Activated naive CD4-positive, alpha-beta T cell treated with anti-CD3 and anti-CD28 coated beads, Interleukin-2, amount 50 U/mL, for 16 hours (primary cell): ENCODE measurements around the gene TRIM38.
A peak's percentile ranks its signal among the peaks of the same experiment; 100 is the strongest.

Experiments used
- DNase-seq: peaks from one replicate; pipeline ENCODE4 v3.0.0-alpha.2; 2020

Gene TRIM38

DNA sequence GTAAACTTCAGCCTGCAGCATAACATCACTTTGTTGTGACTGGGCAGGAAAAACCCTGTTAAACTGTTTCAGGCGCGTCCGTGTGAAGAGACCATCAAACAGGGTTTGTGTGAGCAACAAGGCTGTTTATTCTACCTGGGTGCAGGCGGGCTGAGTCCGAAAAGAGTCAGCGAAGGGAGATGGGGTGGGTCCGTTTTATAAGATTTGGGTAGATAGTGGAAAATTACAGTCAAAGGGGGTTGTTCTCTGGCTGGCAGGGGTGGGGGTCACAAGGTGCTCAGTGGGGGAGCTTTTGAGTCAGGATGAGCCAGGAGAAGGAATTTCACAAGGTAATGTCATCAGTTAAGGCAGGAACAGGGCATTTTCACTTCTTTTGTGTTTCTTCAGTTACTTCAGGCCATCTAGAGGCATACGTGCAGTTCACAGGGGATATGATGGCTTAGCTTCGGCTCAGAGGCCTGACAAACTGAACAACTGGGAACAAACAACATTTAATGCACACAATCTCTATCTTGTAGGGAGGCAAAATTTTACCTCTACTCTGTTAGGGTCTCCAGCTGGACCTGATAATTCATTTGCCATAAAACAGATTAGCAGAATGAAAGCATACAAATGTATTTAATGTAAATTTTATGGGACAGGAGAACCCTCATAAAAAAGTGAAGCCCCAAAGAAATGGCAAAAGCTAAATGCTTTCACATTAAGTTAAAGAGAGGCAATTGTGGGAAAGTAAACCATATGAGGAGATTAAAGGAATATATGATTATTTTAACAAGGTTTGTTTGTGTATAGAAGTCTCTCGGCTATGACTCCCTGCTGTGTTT, 66.4 kb downstream of the TRIM38 start:
- no peak for DNase-seq

DNA sequence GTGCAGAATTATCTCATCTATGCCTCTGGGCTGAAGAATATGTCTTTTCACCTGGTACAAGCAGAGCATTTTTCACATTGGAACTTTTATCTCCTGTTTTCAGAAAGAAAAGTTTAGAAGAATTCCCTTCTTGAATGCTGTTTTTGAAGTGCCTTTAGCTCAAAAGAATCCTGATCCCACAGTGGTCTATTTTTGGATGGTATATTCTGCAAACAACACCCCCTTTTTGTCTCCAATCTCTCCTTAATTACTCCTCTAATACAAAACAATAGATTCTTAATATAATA, 66.9 kb downstream of the TRIM38 start:
- DNase-seq, result no peak

DNA sequence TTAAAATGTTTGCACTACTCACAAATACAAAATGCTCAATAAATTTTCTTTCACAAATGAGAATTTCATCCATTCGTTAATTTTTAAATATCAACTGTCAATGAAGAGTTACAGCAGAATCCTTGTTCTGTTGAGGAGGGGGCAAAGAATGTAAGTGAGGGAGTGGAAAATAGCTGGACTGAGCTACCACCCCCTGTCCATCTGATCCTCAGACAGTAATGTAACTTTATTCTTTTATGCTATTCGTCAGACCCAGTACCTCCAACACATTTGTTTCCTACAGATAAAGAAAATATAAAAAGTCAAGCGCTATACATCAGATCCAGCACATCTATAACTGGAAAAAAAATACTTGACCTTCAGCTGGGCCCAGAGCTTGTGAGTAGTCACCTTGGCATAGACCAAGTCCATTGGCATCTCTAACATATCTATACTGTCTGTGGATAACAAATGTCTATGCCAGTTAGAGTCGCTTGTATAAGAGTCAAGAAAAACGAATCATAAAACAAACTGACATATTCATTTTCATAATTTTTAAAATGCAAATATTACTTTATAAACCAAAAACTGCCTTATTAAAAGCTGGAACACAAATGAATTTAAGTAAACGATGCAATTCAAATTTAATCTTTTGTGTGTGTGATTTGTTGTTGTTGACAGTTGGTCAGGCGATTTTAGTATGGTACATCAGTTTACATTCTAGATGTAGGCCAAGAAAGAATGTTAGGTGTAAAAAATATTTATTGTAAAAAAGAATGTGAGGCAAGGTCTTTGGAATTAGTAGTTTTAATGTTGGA, 67.5 kb downstream of the TRIM38 start:
- DNase-seq, result no peak

DNA sequence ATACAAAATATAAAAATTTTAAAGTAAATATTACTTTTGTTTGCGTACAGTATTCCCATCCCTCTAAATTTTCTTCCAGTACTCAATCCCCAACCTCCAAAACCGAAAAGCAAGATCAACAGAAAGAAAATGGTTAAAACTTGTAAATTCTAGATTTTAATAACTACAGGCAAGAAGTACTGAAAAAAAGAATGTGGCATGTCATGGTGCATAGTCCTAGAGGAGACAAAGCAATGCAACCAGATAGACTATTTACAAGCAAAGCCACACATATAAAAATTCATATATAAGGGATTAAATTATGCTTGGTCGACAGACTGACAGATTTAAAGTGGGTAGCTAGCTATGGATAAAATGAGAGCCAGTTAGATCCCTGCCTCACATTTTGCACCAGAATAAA, 68.1 kb downstream of the TRIM38 start:
- DNase-seq, result no peak

DNA sequence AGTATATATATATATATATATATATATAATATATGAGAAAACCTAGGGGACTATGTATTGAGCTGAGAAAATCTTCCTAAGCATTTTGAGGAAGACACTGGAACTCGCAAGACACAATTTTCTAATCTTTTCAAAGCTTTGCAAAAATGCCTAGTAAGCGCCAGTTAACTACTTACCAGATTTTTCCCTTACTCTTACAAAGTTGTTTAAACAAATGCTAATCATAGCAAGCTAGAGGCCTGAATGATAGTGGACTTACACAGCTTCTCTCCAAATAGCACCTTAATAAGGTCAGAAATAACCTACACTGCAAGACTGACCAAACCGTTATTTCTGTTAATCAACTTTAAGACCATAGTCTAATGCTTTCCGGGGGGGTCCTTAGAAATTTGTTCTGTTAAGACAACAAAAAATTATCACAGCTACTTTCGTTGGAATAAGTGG, 68.6 kb downstream of the TRIM38 start:
- DNase-seq, result no peak

DNA sequence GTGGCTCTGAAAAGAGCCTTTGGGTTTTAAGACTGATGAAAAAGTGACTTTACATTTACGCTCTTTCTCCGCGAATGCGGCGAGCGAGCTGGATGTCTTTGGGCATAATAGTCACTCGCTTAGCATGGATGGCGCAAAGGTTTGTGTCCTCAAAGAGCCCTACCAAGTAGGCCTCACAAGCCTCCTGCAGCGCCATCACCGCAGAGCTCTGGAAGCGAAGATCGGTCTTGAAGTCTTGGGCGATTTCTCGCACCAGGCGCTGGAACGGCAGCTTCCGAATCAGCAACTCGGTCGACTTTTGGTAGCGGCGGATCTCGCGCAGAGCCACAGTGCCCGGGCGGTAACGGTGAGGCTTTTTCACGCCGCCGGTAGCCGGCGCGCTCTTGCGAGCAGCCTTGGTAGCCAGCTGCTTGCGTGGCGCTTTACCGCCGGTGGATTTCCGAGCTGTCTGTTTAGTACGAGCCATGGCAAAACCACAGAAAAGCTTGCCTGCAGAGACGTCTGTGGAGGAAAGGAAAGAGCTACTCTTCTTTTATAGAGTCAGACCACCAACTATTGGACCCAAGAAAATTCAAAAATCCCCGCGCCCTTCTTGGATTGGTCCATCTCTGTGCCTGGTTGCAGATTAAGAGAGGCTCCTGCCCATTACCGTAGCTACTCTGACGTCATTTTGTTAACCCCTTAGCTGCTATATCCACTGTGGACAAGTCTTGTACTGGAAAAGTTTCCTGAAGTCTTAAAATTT, 69.2 kb downstream of the TRIM38 start:
- DNase-seq, result peak; percentile 80

DNA sequence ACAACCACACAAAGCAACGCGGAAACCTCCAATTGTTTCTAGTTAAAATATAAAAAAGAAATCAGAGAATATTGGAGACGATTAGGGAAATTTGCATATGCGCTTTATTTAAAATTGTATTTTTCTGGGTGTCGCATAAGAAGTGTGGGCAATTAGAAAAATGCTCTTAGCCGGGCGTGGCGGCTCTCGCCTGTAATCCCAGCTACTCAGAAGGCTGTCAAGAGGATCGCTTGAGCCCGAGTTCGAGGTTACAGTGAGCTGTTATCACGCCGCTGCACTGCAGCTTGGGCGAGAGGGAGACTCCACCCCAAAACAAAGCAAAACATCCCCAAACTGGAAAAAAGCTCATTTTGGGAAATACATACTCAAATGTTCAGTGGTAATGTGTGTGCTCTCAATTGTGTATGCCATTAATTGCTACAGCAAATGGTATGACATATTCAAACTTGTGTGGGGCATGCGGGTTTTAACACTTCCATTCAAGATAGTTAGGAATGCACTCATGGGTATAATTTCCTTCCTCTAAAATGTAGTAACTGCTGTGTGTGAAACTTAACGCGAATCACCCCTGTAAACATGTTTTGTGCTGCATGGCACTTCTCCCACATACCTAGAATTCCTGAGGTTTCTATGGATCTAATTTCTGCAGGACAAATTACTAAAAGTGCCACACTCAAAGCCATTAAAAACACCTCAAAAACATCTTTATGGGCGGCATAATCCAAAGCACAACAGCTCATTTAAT, 69.9 kb downstream of the TRIM38 start:
- no peak for DNase-seq

DNA sequence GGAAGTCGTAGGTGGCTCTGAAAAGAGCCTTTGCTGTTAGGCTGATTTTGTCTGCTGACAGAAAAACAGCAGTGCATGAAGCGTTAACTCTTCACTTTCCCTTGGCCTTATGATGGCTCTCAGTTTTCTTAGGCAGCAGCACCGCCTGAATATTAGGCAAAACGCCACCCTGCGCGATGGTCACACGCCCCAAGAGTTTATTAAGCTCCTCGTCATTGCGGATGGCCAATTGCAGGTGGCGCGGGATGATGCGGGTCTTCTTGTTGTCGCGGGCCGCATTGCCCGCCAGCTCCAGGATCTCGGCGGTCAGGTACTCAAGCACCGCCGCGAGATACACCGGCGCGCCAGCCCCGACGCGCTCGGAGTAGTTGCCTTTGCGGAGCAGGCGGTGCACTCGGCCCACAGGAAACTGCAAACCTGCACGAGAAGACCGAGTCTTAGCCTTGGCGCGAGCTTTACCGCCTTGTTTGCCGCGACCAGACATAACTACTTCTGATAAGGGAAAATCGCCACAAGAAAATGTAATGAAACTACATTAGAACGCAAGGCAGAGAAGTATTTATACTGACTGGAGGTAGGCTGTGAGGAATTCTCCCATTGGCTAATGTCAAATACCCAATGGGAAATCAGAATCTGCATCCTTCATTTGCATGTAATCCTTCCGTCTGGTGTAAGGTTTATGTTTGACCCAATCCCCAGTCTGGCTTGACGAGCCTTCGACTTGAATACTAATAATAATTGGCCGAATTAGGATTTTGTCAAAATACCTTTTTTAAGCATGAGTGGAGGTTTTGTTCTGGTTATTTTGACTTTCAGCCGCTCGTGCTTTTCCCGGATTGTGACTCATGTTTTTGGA, 70.7 kb downstream of the TRIM38 start:
- peak; percentile 60 for DNase-seq

DNA sequence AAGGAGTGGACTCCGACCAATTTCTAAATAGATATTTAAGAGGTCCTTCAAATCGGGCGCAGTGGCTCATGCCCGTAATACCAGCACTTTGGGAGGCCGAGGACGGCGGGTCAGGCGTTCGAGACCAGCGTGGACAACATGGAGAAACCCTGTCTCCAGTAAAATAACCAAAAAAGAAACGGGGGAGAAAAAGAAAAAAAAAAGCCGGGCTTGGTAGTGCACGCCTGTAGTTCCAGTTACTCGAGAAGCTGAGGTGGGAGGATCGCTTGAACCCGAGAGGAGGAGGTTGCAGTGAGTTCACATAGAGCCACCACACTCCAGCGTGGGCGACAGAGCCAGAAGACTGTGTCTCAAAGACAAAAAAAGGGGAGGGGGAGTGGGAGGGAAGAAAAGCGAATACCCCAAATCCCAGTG, 71.3 kb downstream of the TRIM38 start:
- peak; percentile 29 for DNase-seq

DNA sequence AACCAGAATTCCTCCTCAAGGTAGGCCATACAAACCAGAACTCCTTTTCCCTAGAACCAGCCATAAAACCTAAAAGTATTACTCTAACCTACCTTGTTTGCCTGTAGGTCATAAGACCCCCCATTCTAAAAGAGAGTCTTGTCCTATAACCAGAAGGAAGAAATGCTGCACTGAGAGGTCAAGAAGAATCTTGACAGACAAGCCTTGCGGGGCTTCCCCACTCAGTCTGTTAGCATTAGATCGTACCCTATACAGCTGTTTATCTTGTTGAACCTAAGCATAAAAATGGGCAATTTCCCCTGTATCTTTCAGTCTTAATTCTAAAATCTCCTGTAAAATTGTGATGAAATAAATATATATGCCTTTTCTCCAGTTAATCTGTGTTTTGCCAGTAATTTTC, 72.3 kb downstream of the TRIM38 start:
- DNase-seq, result no peak
